Measurements from ENCODE around the gene CTXND1.

Gene CTXND1

DNA sequence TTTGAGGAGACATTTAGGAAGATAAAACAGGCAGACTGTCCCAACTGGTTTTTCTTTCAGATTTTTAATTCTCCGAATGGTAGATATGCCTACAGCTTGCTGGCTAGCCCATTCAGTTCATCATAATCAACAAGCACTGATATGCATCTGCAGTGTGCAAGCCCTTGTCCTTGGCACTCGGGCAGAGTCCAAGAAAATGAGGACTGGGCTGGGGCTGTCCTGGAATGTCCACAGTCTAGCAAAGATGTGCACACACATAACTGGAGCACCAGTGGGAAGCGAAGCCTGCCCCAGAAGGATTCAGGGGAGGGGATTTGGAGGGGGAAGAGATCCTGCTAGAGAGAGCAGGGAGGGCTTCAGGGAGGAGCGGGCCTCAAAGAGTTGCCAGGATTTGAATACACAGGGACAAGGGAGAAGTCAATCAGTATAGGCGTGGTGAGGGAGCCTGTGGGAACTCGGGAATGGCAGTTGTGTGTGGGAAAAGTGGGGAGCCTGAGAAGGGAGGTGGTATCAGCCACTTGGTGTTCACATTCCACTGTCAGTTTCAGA is 90.5 kb downstream of the CTXND1 start:
- Histone ChIP-seq H3K36me3 (ENCODE audit: control insufficient read depth, insufficient read depth, low read length) (no peaks in the 10 kb centered on the region), H3K27ac (ENCODE audit: low read depth, low read length) (no peak overlapping the region)

DNA sequence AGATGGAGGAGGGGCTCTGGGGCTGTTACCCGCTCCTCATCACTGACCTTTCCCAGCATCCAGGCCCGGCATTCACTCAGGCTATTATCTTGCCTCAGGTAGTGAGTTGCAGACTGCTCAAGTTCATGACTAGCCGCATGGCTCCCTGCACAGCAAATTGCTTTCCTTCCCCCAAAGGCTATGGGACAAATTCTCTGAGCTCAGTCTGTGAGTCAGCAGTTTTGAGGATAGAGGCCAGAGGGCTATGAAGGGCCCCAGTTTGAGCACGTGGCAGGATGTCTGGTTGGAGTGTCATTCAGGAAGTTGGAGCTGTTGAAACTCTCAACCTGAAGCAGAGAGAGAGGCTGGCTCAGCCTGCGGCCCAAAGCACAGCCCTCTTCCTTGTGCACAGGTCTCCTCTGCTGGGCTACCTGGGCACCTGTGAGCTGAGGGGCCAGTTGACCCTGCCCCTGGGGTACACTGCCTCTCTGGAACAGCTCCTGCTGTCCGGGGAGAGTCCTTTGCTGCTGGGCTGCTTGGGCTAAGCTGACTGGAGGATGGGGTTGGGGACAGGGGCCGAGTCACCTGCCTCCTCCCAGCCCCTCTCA is 91.3 kb downstream of the CTXND1 start:
- H3K23ac ChIP-seq (ENCODE audit: low read length), result no peak overlapping the region
- H3K79me2 ChIP-seq (ENCODE audit: control insufficient read depth, insufficient read depth, low read length), result no peaks in the 10 kb centered on the region
- no peak overlapping the region for H4K8ac ChIP-seq (ENCODE audit: low read depth, low read length)
- WGBS (ENCODE audit: extremely low coverage, insufficient coverage, low lambda C conversion rate), result no CpG with 5 or more reads among the region's 7 CpGs
- H3K27me3 ChIP-seq (ENCODE audit: insufficient read depth, low read length, poor library complexity), result no peaks in the 10 kb centered on the region
- peak; percentile 71 for DNase-seq
- no peak overlapping the region for H2BK5ac ChIP-seq (ENCODE audit: low read length)
- no peak overlapping the region for H3K4me3 ChIP-seq (ENCODE audit: low read length)
- no peaks in the 10 kb centered on the region for H3K36me3 ChIP-seq (ENCODE audit: control insufficient read depth, insufficient read depth, low read length)
- no peak overlapping the region for H2AK5ac ChIP-seq (ENCODE audit: low read length)
- H2BK120ac ChIP-seq (ENCODE audit: low read depth, low read length), result no peak overlapping the region
- no peak overlapping the region for H3K9ac ChIP-seq (ENCODE audit: low read length)
- H3K4me2 ChIP-seq (ENCODE audit: low read length), result no peak overlapping the region
- no peak overlapping the region for H3K4ac ChIP-seq (ENCODE audit: low read depth, low read length)
- no peak overlapping the region for H3K56ac ChIP-seq (ENCODE audit: low read length)
- no peak overlapping the region for H2BK15ac ChIP-seq (replicated peaks; ENCODE audit: low read depth)
- no peak overlapping the region for H3K27ac ChIP-seq (ENCODE audit: low read depth, low read length)
- no peak overlapping the region for H4K5ac ChIP-seq (ENCODE audit: low read length)
- H3K79me1 ChIP-seq (ENCODE audit: low read length), result no peaks in the 10 kb centered on the region
- H3K18ac ChIP-seq (ENCODE audit: low read length), result no peak overlapping the region
- no peaks in the 10 kb centered on the region for H3K4me1 ChIP-seq (ENCODE audit: control insufficient read depth, low read depth, low read length)

More for the DNA sequence above, 90.5 kb downstream of the CTXND1 start:
- H2BK15ac ChIP-seq (replicated peaks; ENCODE audit: low read depth), result no peak overlapping the region
- no peak overlapping the region for H3K23ac ChIP-seq (ENCODE audit: low read length)
- no peak overlapping the region for H3K4me2 ChIP-seq (ENCODE audit: low read length)
- no peak overlapping the region for H4K8ac ChIP-seq (ENCODE audit: low read depth, low read length)
- no peak overlapping the region for H2AK5ac ChIP-seq (ENCODE audit: low read length)
- H3K4me3 ChIP-seq (ENCODE audit: low read length), result no peak overlapping the region
- WGBS (ENCODE audit: extremely low coverage, insufficient coverage, low lambda C conversion rate), result no CpG with 5 or more reads among the region's 6 CpGs
- DNase-seq, result no peak
- H3K4me1 ChIP-seq (ENCODE audit: control insufficient read depth, low read depth, low read length), result no peaks in the 10 kb centered on the region
- no peak overlapping the region for H2BK5ac ChIP-seq (ENCODE audit: low read length)
- no peak overlapping the region for H3K56ac ChIP-seq (ENCODE audit: low read length)
- H3K18ac ChIP-seq (ENCODE audit: low read length), result no peak overlapping the region
- no peak overlapping the region for H2BK120ac ChIP-seq (ENCODE audit: low read depth, low read length)
- H3K9ac ChIP-seq (ENCODE audit: low read length), result no peak overlapping the region
- no peaks in the 10 kb centered on the region for H3K27me3 ChIP-seq (ENCODE audit: insufficient read depth, low read length, poor library complexity)
- no peaks in the 10 kb centered on the region for H3K79me2 ChIP-seq (ENCODE audit: control insufficient read depth, insufficient read depth, low read length)
- H3K79me1 ChIP-seq (ENCODE audit: low read length), result no peaks in the 10 kb centered on the region
- H3K4ac ChIP-seq (ENCODE audit: low read depth, low read length), result no peak overlapping the region
- H4K5ac ChIP-seq (ENCODE audit: low read length), result no peak overlapping the region

DNA sequence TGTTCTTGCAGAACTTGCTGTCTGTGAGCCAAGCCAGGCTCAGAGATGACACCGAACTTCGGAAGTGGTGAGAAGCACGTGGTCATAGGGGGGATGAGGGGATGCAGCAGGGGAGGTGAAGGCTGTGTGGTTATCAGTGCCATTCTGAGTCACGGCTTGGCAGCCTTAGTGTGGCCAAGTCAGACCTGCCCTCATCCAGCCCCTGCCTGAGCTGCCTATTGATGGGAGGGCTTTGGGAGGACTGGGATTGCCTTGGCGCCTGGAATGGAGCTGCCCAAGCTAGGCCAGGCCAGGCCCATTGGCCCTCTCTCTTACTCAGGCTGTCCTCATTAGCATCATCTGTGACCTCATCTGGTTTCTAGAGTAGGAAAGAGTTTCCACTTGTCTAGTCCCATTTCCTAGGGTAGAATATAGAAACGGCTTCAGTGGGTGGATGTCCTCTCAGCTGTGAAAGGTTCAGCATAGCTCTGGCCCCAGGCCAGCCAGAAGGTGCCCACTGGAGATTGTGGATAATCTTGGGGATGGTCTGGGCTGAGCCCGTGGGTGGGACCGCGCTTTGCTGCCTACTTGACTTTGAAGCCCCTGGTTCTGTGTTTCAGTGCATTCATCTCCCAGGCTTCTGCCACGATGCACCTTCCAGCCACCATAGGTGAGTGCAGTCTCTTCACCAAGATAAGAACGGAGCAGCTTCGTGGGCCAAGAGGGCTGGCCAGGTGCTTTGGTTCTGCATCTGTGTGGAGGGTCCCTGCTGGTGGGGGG is 92.0 kb downstream of the CTXND1 start:
- no peak overlapping the region for H3K4me2 ChIP-seq (ENCODE audit: low read length)
- H2BK15ac ChIP-seq (replicated peaks; ENCODE audit: low read depth), result no peak overlapping the region
- no peak overlapping the region for H4K5ac ChIP-seq (ENCODE audit: low read length)
- H2BK5ac ChIP-seq (ENCODE audit: low read length), result no peak overlapping the region
- H3K79me1 ChIP-seq (ENCODE audit: low read length), result no peaks in the 10 kb centered on the region
- H3K18ac ChIP-seq (ENCODE audit: low read length), result no peak overlapping the region
- H3K9ac ChIP-seq (ENCODE audit: low read length), result no peak overlapping the region
- H3K56ac ChIP-seq (ENCODE audit: low read length), result no peak overlapping the region
- H3K36me3 ChIP-seq (ENCODE audit: control insufficient read depth, insufficient read depth, low read length), result no peaks in the 10 kb centered on the region
- no peak overlapping the region for H4K8ac ChIP-seq (ENCODE audit: low read depth, low read length)
- H3K23ac ChIP-seq (ENCODE audit: low read length), result no peak overlapping the region
- H2BK120ac ChIP-seq (ENCODE audit: low read depth, low read length), result no peak overlapping the region
- no peak overlapping the region for H3K27ac ChIP-seq (ENCODE audit: low read depth, low read length)
- H3K27me3 ChIP-seq (ENCODE audit: insufficient read depth, low read length, poor library complexity), result no peaks in the 10 kb centered on the region
- no peaks in the 10 kb centered on the region for H3K79me2 ChIP-seq (ENCODE audit: control insufficient read depth, insufficient read depth, low read length)
- no peak overlapping the region for H2AK5ac ChIP-seq (ENCODE audit: low read length)
- no peak for DNase-seq
- no CpG with 5 or more reads among the region's 12 CpGs for WGBS (ENCODE audit: extremely low coverage, insufficient coverage, low lambda C conversion rate)
- no peak overlapping the region for H3K4ac ChIP-seq (ENCODE audit: low read depth, low read length)
- H3K4me1 ChIP-seq (ENCODE audit: control insufficient read depth, low read depth, low read length), result no peaks in the 10 kb centered on the region
- H3K4me3 ChIP-seq (ENCODE audit: low read length), result no peak overlapping the region

DNA sequence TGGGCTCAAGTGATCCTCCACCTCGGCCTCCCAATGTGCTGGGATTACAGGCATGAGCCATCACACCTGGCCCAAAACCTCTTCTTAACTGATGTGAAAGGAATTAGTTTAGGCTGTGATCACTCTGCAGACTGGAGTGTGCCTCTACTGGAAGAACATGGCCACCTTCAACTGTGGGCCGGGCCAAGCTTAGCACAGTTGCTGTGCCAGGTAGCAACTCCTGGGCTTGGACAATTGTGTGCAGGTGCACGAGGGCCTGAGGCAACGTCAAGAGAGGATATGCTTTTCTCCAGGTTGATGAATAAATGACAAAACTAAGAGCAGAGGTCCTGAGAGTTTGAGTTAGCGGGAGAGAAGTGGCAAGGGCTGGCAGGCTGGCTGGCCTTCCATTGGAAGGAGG is 92.7 kb downstream of the CTXND1 start:
- Histone ChIP-seq H3K27me3 (ENCODE audit: insufficient read depth, low read length, poor library complexity) (no peaks in the 10 kb centered on the region), H3K9ac (ENCODE audit: low read length) (no peak overlapping the region), H4K5ac (ENCODE audit: low read length) (no peak overlapping the region), H3K23ac (ENCODE audit: low read length) (no peak overlapping the region), H3K79me2 (ENCODE audit: control insufficient read depth, insufficient read depth, low read length) (no peaks in the 10 kb centered on the region), H3K79me1 (ENCODE audit: low read length) (no peaks in the 10 kb centered on the region), H3K36me3 (ENCODE audit: control insufficient read depth, insufficient read depth, low read length) (no peaks in the 10 kb centered on the region), H2AK5ac (ENCODE audit: low read length) (no peak overlapping the region), H3K4me2 (ENCODE audit: low read length) (no peak overlapping the region), H3K4me1 (ENCODE audit: control insufficient read depth, low read depth, low read length) (no peaks in the 10 kb centered on the region), H2BK15ac (replicated peaks; ENCODE audit: low read depth) (no peak overlapping the region), H3K4me3 (ENCODE audit: low read length) (no peak overlapping the region), H4K8ac (ENCODE audit: low read depth, low read length) (no peak overlapping the region), H3K18ac (ENCODE audit: low read length) (no peak overlapping the region), H3K27ac (ENCODE audit: low read depth, low read length) (no peak overlapping the region), H2BK5ac (ENCODE audit: low read length) (no peak overlapping the region), H3K4ac (ENCODE audit: low read depth, low read length) (no peak overlapping the region), H3K56ac (ENCODE audit: low read length) (no peak overlapping the region), H2BK120ac (ENCODE audit: low read depth, low read length) (no peak overlapping the region)
- WGBS (ENCODE audit: extremely low coverage, insufficient coverage, low lambda C conversion rate), result no CpG with 5 or more reads among the region's 5 CpGs
- no peak for DNase-seq

DNA sequence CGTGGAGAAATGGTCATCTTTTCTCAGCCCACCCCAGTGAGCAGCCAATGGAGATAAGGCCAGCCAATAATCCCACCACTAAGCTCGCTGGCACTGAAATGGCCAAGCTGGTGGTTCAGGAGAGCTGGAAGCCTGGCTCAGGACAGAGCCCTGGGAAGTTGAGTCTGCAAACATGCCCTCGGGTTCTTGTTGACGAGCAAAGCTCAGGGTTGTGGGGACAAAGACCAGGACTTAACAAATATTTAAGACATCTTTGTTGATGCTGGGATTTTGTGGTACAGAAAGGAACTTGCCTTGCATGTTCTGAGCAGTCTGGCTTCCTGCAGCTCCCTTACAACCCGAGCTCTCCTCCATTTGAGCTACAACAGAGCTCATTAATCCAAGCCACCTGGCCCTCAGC is 94.8 kb downstream of the CTXND1 start:
- Histone ChIP-seq H3K4me2 (ENCODE audit: low read length) (no peak overlapping the region), H3K36me3 (ENCODE audit: control insufficient read depth, insufficient read depth, low read length) (no peaks in the 10 kb centered on the region), H2AK5ac (ENCODE audit: low read length) (no peak overlapping the region), H3K56ac (ENCODE audit: low read length) (no peak overlapping the region), H3K23ac (ENCODE audit: low read length) (peak overlapping the region; percentile 18), H3K27ac (ENCODE audit: low read depth, low read length) (no peak overlapping the region), H3K79me1 (ENCODE audit: low read length) (no peaks in the 10 kb centered on the region), H4K5ac (ENCODE audit: low read length) (no peak overlapping the region), H3K4me1 (ENCODE audit: control insufficient read depth, low read depth, low read length) (no peaks in the 10 kb centered on the region), H3K27me3 (ENCODE audit: insufficient read depth, low read length, poor library complexity) (no peaks in the 10 kb centered on the region), H3K4me3 (ENCODE audit: low read length) (no peak overlapping the region), H2BK120ac (ENCODE audit: low read depth, low read length) (no peak overlapping the region), H4K8ac (ENCODE audit: low read depth, low read length) (no peak overlapping the region), H3K18ac (ENCODE audit: low read length) (no peak overlapping the region), H3K4ac (ENCODE audit: low read depth, low read length) (no peak overlapping the region), H3K9ac (ENCODE audit: low read length) (no peak overlapping the region), H2BK5ac (ENCODE audit: low read length) (no peak overlapping the region), H2BK15ac (replicated peaks; ENCODE audit: low read depth) (no peak overlapping the region), H3K79me2 (ENCODE audit: control insufficient read depth, insufficient read depth, low read length) (no peaks in the 10 kb centered on the region)
- no peak for DNase-seq
- WGBS (ENCODE audit: extremely low coverage, insufficient coverage, low lambda C conversion rate), result no CpG with 5 or more reads among the region's 5 CpGs

All from mesendoderm (in vitro differentiated cells).